ENCODE data around the gene CYP24A1. TPM values are rescaled to one million over a fixed set of nuclear protein-coding genes. Genes with fewer than 3 reads are reported as not detected.

The CYP24A1 gene
- polyA plus RNA-seq (2012; rRNA removed) = 8.8 and 9.1 TPM in 2 replicates
- 6.8 and 6.9 TPM in 2 replicates for polyA plus RNA-seq (2012; cell fraction: cytosol; rRNA removed)
- polyA plus RNA-seq (2012; cell fraction: nucleus; rRNA removed) = 9.5 and 17.7 TPM in 2 replicates

DNA sequence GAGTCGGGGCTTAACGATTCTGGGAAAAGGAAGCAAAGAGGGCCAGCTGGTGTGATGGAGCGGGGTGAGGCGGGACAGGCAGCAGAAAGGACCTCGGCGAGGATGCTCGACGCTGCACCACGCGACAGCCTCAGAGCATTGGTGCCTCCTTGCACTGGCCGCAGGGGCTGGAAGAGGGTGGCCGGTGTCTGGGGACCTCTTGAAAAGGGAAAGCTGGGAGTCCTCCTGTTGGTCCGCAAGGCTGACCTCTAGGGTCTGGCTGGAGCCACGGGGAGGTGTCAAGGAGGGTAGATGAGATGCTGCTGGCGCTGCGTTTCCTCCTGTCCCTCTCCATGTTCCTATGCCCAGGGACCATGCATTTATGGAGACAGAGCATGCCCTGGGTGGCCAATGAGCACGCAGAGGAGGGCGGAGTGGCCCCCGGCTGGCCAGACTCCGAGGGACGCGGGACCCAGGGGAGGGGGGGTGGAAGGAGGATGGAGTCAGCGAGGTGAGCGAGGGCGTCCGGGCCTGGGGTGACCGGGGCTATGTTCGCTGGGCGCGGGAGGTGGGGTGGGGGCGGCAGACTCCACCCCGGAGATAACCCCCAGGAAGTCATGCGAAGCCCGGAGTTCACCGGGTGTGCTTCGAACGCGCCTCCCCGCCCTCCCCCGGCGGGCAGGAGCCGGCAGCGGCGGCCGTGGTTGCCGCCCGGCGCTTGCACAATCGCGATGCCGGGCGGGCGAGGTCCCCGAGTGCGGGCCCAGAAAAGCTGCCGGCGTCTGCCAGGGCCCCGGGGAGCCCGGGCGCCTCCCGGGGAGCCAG lies at the start of gene CYP24A1:
Gene CYP24A1, minus strand, starts transcription at position 334 of the 804 bp plus-strand sequence. CDS start 407 bp downstream, outside the sequence.
- H3K27ac ChIP-seq (ENCODE audit: low read depth in 2 of 2, low read length in 1 of 2) = no peak within 1 kb of the TSS
- peak within 1 kb of the TSS; percentile 21; the same call in 1 of the 2 replicates for H3K9ac ChIP-seq
- H3K36me3 ChIP-seq (replicated peaks in 1 of 2; ENCODE audit: control insufficient read depth in 1 of 2, insufficient read depth in 2 of 2, low read length in 1 of 2) = no peaks in the 10 kb centered on the region
- peak; percentile 50; the same call in 1 of the 2 replicates for TF ChIP-seq MAX (IDR thresholded peaks at IDR 0.05; ENCODE audit: low read depth)
- no peak for TF ChIP-seq ELF1 (IDR thresholded peaks at IDR 0.05)
- peak within 1 kb of the TSS; percentile 56 for H2AFZ ChIP-seq (ENCODE audit: low read depth)
- peak; percentile 52 for DNase-seq
- H3K9me3 ChIP-seq = no peaks in the 10 kb centered on the region
- peak within 1 kb of the TSS; percentile 34 to 51; a peak in 3 of 4 replicates for H3K4me3 ChIP-seq (ENCODE audit: low read depth in 2 of 2, low read length in 1 of 2)
- H4K20me1 ChIP-seq (ENCODE audit: insufficient read depth) = no peaks in the 10 kb centered on the region
- H3K27me3 ChIP-seq (ENCODE audit: insufficient read depth) = peaks cover 19% of the 10 kb centered on the region; the same call in 1 of the 2 replicates
- peaks cover 23% of the 10 kb centered on the region for H3F3A ChIP-seq (replicated peaks; ENCODE audit: insufficient read depth)
- WGBS (ENCODE audit: low lambda C conversion rate) = 1% methylated on average over 54 of the region's 61 CpGs
- H3K4me2 ChIP-seq = peak within 1 kb of the TSS; percentile 74
- POLR2A ChIA-PET = no interaction called here
- CTCF ChIA-PET = interaction anchor here (0.8 to 3.8 kb wide), 3 partner anchors 26 to 70 kb away, joined by 3 to 17 read pairs (median 4); no protein-coding TSS in a partner anchor
- no peaks in the 10 kb centered on the region for H3K79me2 ChIP-seq (ENCODE audit: insufficient read depth)
- H3K4me1 ChIP-seq (ENCODE audit: control insufficient read depth in 1 of 2, insufficient read depth in 2 of 2, low read depth in 1 of 2, low read length in 1 of 2) = peaks cover 5 to 12% of the 10 kb centered on the region in 2 experiments; a peak in 1 of 4 replicates
- no peaks in the 10 kb centered on the region for H3K9me2 ChIP-seq

DNA sequence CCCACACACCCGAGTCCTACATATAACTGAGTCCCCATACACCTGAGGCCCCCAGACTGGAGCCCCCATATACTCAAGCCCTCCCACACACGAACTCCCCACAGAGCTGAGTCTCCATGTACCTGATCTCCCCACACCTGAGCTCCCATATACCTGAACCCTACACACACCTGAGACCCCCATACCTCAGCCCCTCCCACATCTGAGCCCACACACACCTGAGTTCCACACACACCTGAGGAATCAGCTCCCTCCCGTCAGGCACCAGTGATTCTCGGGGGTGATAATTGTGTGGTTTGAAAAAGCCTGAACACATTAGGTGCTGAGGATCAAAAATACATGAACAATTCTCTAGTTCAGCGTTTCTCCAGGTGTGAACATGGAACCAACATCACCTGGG lies 49.5 kb upstream of the CYP24A1 start:
- no peaks in the 10 kb centered on the region for H3K27me3 ChIP-seq (ENCODE audit: insufficient read depth)
- POLR2A ChIA-PET = interaction anchor here (0.6 kb wide), 1 partner anchor 15 kb away, joined by 3 read pairs; the partner anchor contains the start of gene PFDN4
- H3K4me3 ChIP-seq (ENCODE audit: low read depth in 2 of 2, low read length in 1 of 2) = no peak overlapping the region
- no peaks in the 10 kb centered on the region for H3K9me3 ChIP-seq
- H3K9me2 ChIP-seq = no peaks in the 10 kb centered on the region
- H3K36me3 ChIP-seq (replicated peaks in 1 of 2; ENCODE audit: control insufficient read depth in 1 of 2, insufficient read depth in 2 of 2, low read length in 1 of 2) = peaks cover 10 to 17% of the 10 kb centered on the region in 2 experiments
- H4K20me1 ChIP-seq (ENCODE audit: insufficient read depth) = no peaks in the 10 kb centered on the region
- WGBS (ENCODE audit: low lambda C conversion rate) = 90% methylated on average over 3 of the region's 5 CpGs
- H2AFZ ChIP-seq (ENCODE audit: low read depth) = no peak overlapping the region
- H3F3A ChIP-seq (replicated peaks; ENCODE audit: insufficient read depth) = peaks cover 21% of the 10 kb centered on the region
- peaks cover 6 to 19% of the 10 kb centered on the region in 2 experiments; a peak in 3 of 4 replicates for H3K4me1 ChIP-seq (ENCODE audit: control insufficient read depth in 1 of 2, insufficient read depth in 2 of 2, low read depth in 1 of 2, low read length in 1 of 2)
- no peak overlapping the region for H3K27ac ChIP-seq (ENCODE audit: low read depth in 2 of 2, low read length in 1 of 2)
- no peak overlapping the region for H3K9ac ChIP-seq
- peaks cover 5% of the 10 kb centered on the region for H3K79me2 ChIP-seq (ENCODE audit: insufficient read depth)
- CTCF ChIA-PET = interaction anchor here (0.6 to 1.9 kb wide), 5 partner anchors 15 to 1506 kb away, joined by 3 to 9 read pairs (median 4); partner anchors contain the start of gene PFDN4
- H3K4me2 ChIP-seq = no peak overlapping the region
- no peak for DNase-seq
- TF ChIP-seq, protein P1, sequence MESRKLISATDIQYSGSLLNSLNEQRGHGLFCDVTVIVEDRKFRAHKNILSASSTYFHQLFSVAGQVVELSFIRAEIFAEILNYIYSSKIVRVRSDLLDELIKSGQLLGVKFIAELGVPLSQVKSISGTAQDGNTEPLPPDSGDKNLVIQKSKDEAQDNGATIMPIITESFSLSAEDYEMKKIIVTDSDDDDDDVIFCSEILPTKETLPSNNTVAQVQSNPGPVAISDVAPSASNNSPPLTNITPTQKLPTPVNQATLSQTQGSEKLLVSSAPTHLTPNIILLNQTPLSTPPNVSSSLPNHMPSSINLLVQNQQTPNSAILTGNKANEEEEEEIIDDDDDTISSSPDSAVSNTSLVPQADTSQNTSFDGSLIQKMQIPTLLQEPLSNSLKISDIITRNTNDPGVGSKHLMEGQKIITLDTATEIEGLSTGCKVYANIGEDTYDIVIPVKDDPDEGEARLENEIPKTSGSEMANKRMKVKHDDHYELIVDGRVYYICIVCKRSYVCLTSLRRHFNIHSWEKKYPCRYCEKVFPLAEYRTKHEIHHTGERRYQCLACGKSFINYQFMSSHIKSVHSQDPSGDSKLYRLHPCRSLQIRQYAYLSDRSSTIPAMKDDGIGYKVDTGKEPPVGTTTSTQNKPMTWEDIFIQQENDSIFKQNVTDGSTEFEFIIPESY (IDR thresholded peaks at IDR 0.05; ENCODE audit: borderline replicate concordance, low read depth) = no peak
- no peak for TF ChIP-seq MEF2A (IDR thresholded peaks at IDR 0.05; ENCODE audit: borderline replicate concordance, low read depth)
- no peak for TF ChIP-seq EP300 (IDR thresholded peaks at IDR 0.05; ENCODE audit: borderline replicate concordance in 1 of 2, low read depth in 1 of 2, low read length in 1 of 2)
- no peak for TF ChIP-seq TAF1 (IDR thresholded peaks at IDR 0.05; ENCODE audit: borderline replicate concordance, low read depth, low read length)
- TF ChIP-seq RXRA (IDR thresholded peaks at IDR 0.05; ENCODE audit: borderline replicate concordance, low read depth) = no peak
- TF ChIP-seq SMC3 (IDR thresholded peaks at IDR 0.05; ENCODE audit: low read depth, low read length) = no peak
- no peak for TF ChIP-seq GABPA (IDR thresholded peaks at IDR 0.05; ENCODE audit: low read depth)
- TF ChIP-seq, protein P2, sequence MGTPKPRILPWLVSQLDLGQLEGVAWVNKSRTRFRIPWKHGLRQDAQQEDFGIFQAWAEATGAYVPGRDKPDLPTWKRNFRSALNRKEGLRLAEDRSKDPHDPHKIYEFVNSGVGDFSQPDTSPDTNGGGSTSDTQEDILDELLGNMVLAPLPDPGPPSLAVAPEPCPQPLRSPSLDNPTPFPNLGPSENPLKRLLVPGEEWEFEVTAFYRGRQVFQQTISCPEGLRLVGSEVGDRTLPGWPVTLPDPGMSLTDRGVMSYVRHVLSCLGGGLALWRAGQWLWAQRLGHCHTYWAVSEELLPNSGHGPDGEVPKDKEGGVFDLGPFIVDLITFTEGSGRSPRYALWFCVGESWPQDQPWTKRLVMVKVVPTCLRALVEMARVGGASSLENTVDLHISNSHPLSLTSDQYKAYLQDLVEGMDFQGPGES (IDR thresholded peaks at IDR 0.05; ENCODE audit: low read depth, low read length) = no peak
- no peak for TF ChIP-seq POLR2AphosphoS5 (IDR thresholded peaks at IDR 0.05; ENCODE audit: low read depth, low read length)
- no peak for TF ChIP-seq NFIC (IDR thresholded peaks at IDR 0.05; ENCODE audit: borderline replicate concordance)
- no peak for TF ChIP-seq FOXJ3 (CRISPR knock-in tag; IDR thresholded peaks at IDR 0.05)
- no peak for TF ChIP-seq EZH2phosphoT487 (IDR thresholded peaks at IDR 0.05; ENCODE audit: borderline replicate concordance, low read depth)
- TF ChIP-seq, protein P3, sequence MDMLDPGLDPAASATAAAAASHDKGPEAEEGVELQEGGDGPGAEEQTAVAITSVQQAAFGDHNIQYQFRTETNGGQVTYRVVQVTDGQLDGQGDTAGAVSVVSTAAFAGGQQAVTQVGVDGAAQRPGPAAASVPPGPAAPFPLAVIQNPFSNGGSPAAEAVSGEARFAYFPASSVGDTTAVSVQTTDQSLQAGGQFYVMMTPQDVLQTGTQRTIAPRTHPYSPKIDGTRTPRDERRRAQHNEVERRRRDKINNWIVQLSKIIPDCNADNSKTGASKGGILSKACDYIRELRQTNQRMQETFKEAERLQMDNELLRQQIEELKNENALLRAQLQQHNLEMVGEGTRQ (IDR thresholded peaks at IDR 0.05; ENCODE audit: borderline replicate concordance, low read depth, low read length) = no peak
- TF ChIP-seq RAD21 (IDR thresholded peaks at IDR 0.05; ENCODE audit: low read length) = no peak
- TF ChIP-seq SIN3A (IDR thresholded peaks at IDR 0.05; ENCODE audit: borderline replicate concordance, low read depth, low read length) = no peak

Measured in SK-N-SH (cell line).